Mesothelial cell of epicardium (in vitro differentiated cells): ENCODE results near the gene PTH2R. TPM values are rescaled to one million over a fixed set of nuclear protein-coding genes. Genes with fewer than 3 reads are reported as not detected.
"Not testable (repeated sequence)": the region's sequence is repeated elsewhere in the genome, so short reads cannot be mapped to it uniquely, and the experiment has no call there.

Source experiments
- DNase-seq, 2 experiments: peaks; one replicate each; pipeline ENCODE4 v3.0.0; 2021; ENCODE audit warnings: low spot score in 2 of 2; ENCODE audit not compliant: unreplicated experiment in 2 of 2
- H3K27ac Mint-ChIP-seq: 2 replicates; pipeline ENCODE4 v1.8.0; 2021; ENCODE audit warnings: mixed read lengths
- H3K27me3 Mint-ChIP-seq: 2 replicates; pipeline ENCODE4 v1.8.0; 2021; ENCODE audit warnings: low read depth, mixed read lengths
- H3K36me3 Mint-ChIP-seq: 2 replicates; pipeline ENCODE4 v1.8.0; 2021; ENCODE audit warnings: mixed read lengths
- H3K4me1 Mint-ChIP-seq: 2 replicates; pipeline ENCODE4 v1.8.0; 2021; ENCODE audit warnings: mixed read lengths
- H3K4me3 Mint-ChIP-seq: 2 replicates; pipeline ENCODE4 v1.8.0; 2021; ENCODE audit warnings: mild to moderate bottlenecking, moderate library complexity, mixed read lengths
- H3K9me3 Mint-ChIP-seq: 2 replicates; pipeline ENCODE4 v1.8.0; 2021; ENCODE audit warnings: mixed read lengths
- CTCF ChIP-seq: fragments of 200-600 bp; sonication (generic); IDR thresholded peaks from one replicate; pipeline ENCODE4 v1.5.0; 2021; ENCODE audit warnings: antibody characterized with exemption; ENCODE audit not compliant: unreplicated experiment
- total RNA-seq: library from RNA; stranded (reverse); gene quantifications from 3 replicates; pipeline ENCODE4 v1.2.1, GENCODE V29; 2021

Gene PTH2R
- total RNA-seq, 1 donor from 2014 or later = not detected

GRCh38 chr2:208502288-208502687 is 95.7 kb downstream of the PTH2R start:
- H3K27me3 Mint-ChIP-seq = peaks cover 1% of the 10 kb centered on the region

GRCh38 chr2:208505365-208505764 is 98.8 kb downstream of the PTH2R start:
- peaks cover 31% of the 10 kb centered on the region for H3K9me3 Mint-ChIP-seq
- H3K4me3 Mint-ChIP-seq, H3K4me1 Mint-ChIP-seq, H3K27ac Mint-ChIP-seq, H3K27me3 Mint-ChIP-seq, DNase-seq, H3K36me3 Mint-ChIP-seq: not testable (repeated sequence)

More at GRCh38 chr2:208502288-208502687, 95.7 kb downstream of the PTH2R start:
- TF ChIP-seq CTCF = no peak
- Mint-ChIP-seq H3K9me3 (peaks cover 10% of the 10 kb centered on the region), H3K27ac (no peak overlapping the region), H3K36me3 (no peaks in the 10 kb centered on the region), H3K4me1 (peaks cover 8% of the 10 kb centered on the region), H3K4me3 (no peak overlapping the region)
- DNase-seq = no peak

- no peak for DNase-seq
- TF ChIP-seq CTCF = no peak
- H3K36me3 Mint-ChIP-seq = no peaks in the 10 kb centered on the region
Measured at GRCh38 chr2:208509586-208509985, 103.0 kb downstream of the PTH2R start.

GRCh38 chr2:208511016-208511415 is 104.4 kb downstream of the PTH2R start:
- H3K9me3 Mint-ChIP-seq = peaks cover 44% of the 10 kb centered on the region
- TF ChIP-seq CTCF = no peak
- H3K4me1 Mint-ChIP-seq = no peaks in the 10 kb centered on the region
- peaks cover 1% of the 10 kb centered on the region for H3K27me3 Mint-ChIP-seq
- no peak overlapping the region for H3K4me3 Mint-ChIP-seq
- H3K36me3 Mint-ChIP-seq = no peaks in the 10 kb centered on the region
- DNase-seq = no peak
- H3K27ac Mint-ChIP-seq = no peak overlapping the region

More at GRCh38 chr2:208509586-208509985, 103.0 kb downstream of the PTH2R start:
- Mint-ChIP-seq H3K27ac (no peak overlapping the region), H3K4me3 (no peak overlapping the region), H3K27me3 (peaks cover 1% of the 10 kb centered on the region), H3K4me1 (no peaks in the 10 kb centered on the region), H3K9me3 (peaks cover 34% of the 10 kb centered on the region)

- Mint-ChIP-seq H3K27ac (no peak overlapping the region), H3K4me3 (no peak overlapping the region), H3K9me3 (peaks cover 43% of the 10 kb centered on the region), H3K36me3 (no peaks in the 10 kb centered on the region), H3K4me1 (no peaks in the 10 kb centered on the region), H3K27me3 (peaks cover 1% of the 10 kb centered on the region)
- no peak for TF ChIP-seq CTCF
- DNase-seq = no peak
Measured at GRCh38 chr2:208511573-208511972, 105.0 kb downstream of the PTH2R start.

GRCh38 chr2:208515099-208515498 is 108.5 kb downstream of the PTH2R start:
- DNase-seq = no peak
- Mint-ChIP-seq H3K27ac (no peak overlapping the region), H3K4me3 (no peak overlapping the region), H3K4me1 (no peaks in the 10 kb centered on the region), H3K27me3 (peaks cover 1% of the 10 kb centered on the region), H3K36me3 (no peaks in the 10 kb centered on the region), H3K9me3 (peaks cover 23% of the 10 kb centered on the region)
- no peak for TF ChIP-seq CTCF

- H3K4me3 Mint-ChIP-seq, H3K27ac Mint-ChIP-seq: not testable (repeated sequence)
Measured at GRCh38 chr2:208523069-208523468, 116.5 kb downstream of the PTH2R start.

GRCh38 chr2:208525165-208525564 is 118.6 kb downstream of the PTH2R start:
- H3K4me3 Mint-ChIP-seq, H3K4me1 Mint-ChIP-seq, H3K27ac Mint-ChIP-seq: not testable (repeated sequence)

More at GRCh38 chr2:208523069-208523468, 116.5 kb downstream of the PTH2R start:
- H3K4me1 Mint-ChIP-seq, H3K27me3 Mint-ChIP-seq, H3K36me3 Mint-ChIP-seq, DNase-seq: not testable (repeated sequence)
- peaks cover 40% of the 10 kb centered on the region for H3K9me3 Mint-ChIP-seq

More at GRCh38 chr2:208525165-208525564, 118.6 kb downstream of the PTH2R start:
- not testable (repeated sequence) for H3K27me3 Mint-ChIP-seq, H3K36me3 Mint-ChIP-seq, DNase-seq
- peaks cover 34% of the 10 kb centered on the region for H3K9me3 Mint-ChIP-seq
